Ovary (tissue), 3 donors: ENCODE results near the gene KRTAP5-1.
"Not testable (repeated sequence)": the region's sequence is repeated elsewhere in the genome, so short reads cannot be mapped to it uniquely, and the experiment has no call there.

Experiments used
- CTCF ChIP-seq, 3 donors: fragments of 450-650 bp in 2 of 3; fragments of 200-600 bp in 1 of 3; IDR thresholded peaks; one replicate each; pipeline versions ENCODE4 v1.5.1 to v1.8.0; 2016 to 2022; ENCODE audit warnings: antibody characterized with exemption in 3 of 3, mild to moderate bottlenecking in 1 of 3
- EP300 ChIP-seq: sonication (generic); formaldehyde crosslinking; IDR thresholded peaks from one replicate; pipeline ENCODE4 v1.6.1; 2017; ENCODE audit warnings: antibody characterized with exemption
- POLR2A ChIP-seq: fragments of 450-650 bp; IDR thresholded peaks from one replicate; pipeline ENCODE4 v1.6.1; 2017; ENCODE audit warnings: antibody characterized with exemption, mild to moderate bottlenecking, moderate library complexity
- donor health status: DM: no; HTN: no; CAD: no.

- not testable (repeated sequence) for TF ChIP-seq CTCF (IDR thresholded peaks at IDR 0.05); EP300; POLR2A
Observed at GRCh38 chr11:1607156-1607845, 22.2 kb upstream of the KRTAP5-1 start.
